GM19238 (cell line): ENCODE data around the gene TBL1Y.
"Not testable (repeated sequence)": the region's sequence is repeated elsewhere in the genome, so short reads cannot be mapped to it uniquely, and the experiment has no call there.

Source experiments
- DNase-seq: peaks from one replicate; pipeline ENCODE4 v3.0.0; 2011; ENCODE audit warnings: low spot score; ENCODE audit not compliant: insufficient read length

Gene TBL1Y

GRCh38 chrY:6972271-6972887 lies 61.9 kb downstream of the TBL1Y start:
- no peak for DNase-seq

GRCh38 chrY:6974971-6975370 lies 64.5 kb downstream of the TBL1Y start:
- no peak for DNase-seq

GRCh38 chrY:6977783-6978182 lies 67.3 kb downstream of the TBL1Y start:
- DNase-seq: no peak

GRCh38 chrY:6983221-6983620 lies 72.7 kb downstream of the TBL1Y start:
- DNase-seq: no peak

- DNase-seq: no peak
Measured at GRCh38 chrY:6987811-6988210, 77.3 kb downstream of the TBL1Y start.

- DNase-seq: no peak
Measured at GRCh38 chrY:6989886-6990620, 79.6 kb downstream of the TBL1Y start.

GRCh38 chrY:6992041-6992440 lies 81.5 kb downstream of the TBL1Y start:
- no peak for DNase-seq

GRCh38 chrY:6995987-6996386 lies 85.5 kb downstream of the TBL1Y start:
- no peak for DNase-seq

GRCh38 chrY:6997503-6998066 lies 87.1 kb downstream of the TBL1Y start:
- no peak for DNase-seq

- DNase-seq: no peak
Measured at GRCh38 chrY:6999905-7000304, 89.4 kb downstream of the TBL1Y start.

- DNase-seq: no peak
Measured at GRCh38 chrY:7002581-7002980, 92.1 kb downstream of the TBL1Y start.

- DNase-seq: no peak
Measured at GRCh38 chrY:7007911-7008310, 97.4 kb downstream of the TBL1Y start.

GRCh38 chrY:7008578-7009355 lies 98.3 kb downstream of the TBL1Y start:
- DNase-seq: no peak

- DNase-seq: no peak
Measured at GRCh38 chrY:7013051-7013450, 102.6 kb downstream of the TBL1Y start.

GRCh38 chrY:7016521-7016920 lies 106.0 kb downstream of the TBL1Y start:
- no peak for DNase-seq

- DNase-seq: no peak
Measured at GRCh38 chrY:7017244-7018080, 107.0 kb downstream of the TBL1Y start.

GRCh38 chrY:7039037-7039436 lies 128.5 kb downstream of the TBL1Y start:
- DNase-seq: no peak

GRCh38 chrY:7040662-7041061 lies 130.2 kb downstream of the TBL1Y start:
- DNase-seq: no peak

- no peak for DNase-seq
Measured at GRCh38 chrY:7041983-7042382, 131.5 kb downstream of the TBL1Y start.

GRCh38 chrY:7052461-7052860 lies 142.0 kb downstream of the TBL1Y start:
- DNase-seq: not testable (repeated sequence)

GRCh38 chrY:7056886-7057285 lies 146.4 kb downstream of the TBL1Y start:
- DNase-seq: no peak
